Upper lobe of left lung (tissue), 6 donors: ENCODE data around the gene KANSL1. TPM values are rescaled to one million over a fixed set of nuclear protein-coding genes. Genes with fewer than 3 reads are reported as not detected.
"Not testable (repeated sequence)": the region's sequence is repeated elsewhere in the genome, so short reads cannot be mapped to it uniquely, and the experiment has no call there.

ENCODE experiments used
- ATAC-seq, 2 donors: fragments of 200-7000 bp; cut with Tn5 transposase; one replicate each; pipeline ENCODE4 v1.9.1; 2022; ENCODE audit warnings: mild to moderate bottlenecking in 2 of 2, moderate library complexity in 2 of 2; ENCODE audit not compliant: low FRiP score in 2 of 2
- DNase-seq, 2 donors: peaks; one replicate each; pipeline ENCODE4 v3.0.0-alpha.2; 2019 to 2020
- H3K27ac ChIP-seq, 4 donors: fragments of 200-600 bp; sonication (generic); one replicate each; pipeline ENCODE4 v1.5.1; 2016 to 2019
- H3K27me3 ChIP-seq, 4 donors: fragments of 200-600 bp; sonication (generic); one replicate each; pipeline ENCODE4 v1.5.1; 2017 to 2019
- H3K36me3 ChIP-seq, 4 donors: fragments of 200-600 bp; sonication (generic); one replicate each; pipeline ENCODE4 v1.5.1; 2016 to 2019
- H3K4me1 ChIP-seq, 4 donors: fragments of 200-600 bp; sonication (generic); one replicate each; pipeline ENCODE4 v1.5.1; 2018 to 2019
- H3K4me3 ChIP-seq, 4 donors: fragments of 200-600 bp; sonication (generic); one replicate each; pipeline ENCODE4 v1.5.1; 2017 to 2019; ENCODE audit warnings: mild to moderate bottlenecking in 2 of 4, moderate library complexity in 1 of 4
- H3K9me3 ChIP-seq, 4 donors: fragments of 200-600 bp; sonication (generic); one replicate each; pipeline ENCODE4 v1.5.1; 2018 to 2019
- CTCF ChIP-seq, 6 experiments: fragments of 450-650 bp in 4 of 6; fragments of 200-600 bp in 2 of 6; sonication (generic) in 2 of 6; IDR thresholded peaks; one replicate each; pipeline ENCODE4 v1.5.1; 2016 to 2019; ENCODE audit warnings: antibody characterized with exemption in 6 of 6
- EP300 ChIP-seq, 4 donors: sonication (generic); formaldehyde crosslinking; IDR thresholded peaks; one replicate each; pipeline ENCODE4 v1.5.1; 2017; ENCODE audit warnings: antibody characterized with exemption in 4 of 4, control low read depth in 2 of 4
- POLR2A ChIP-seq, 4 donors: fragments of 450-650 bp; IDR thresholded peaks; one replicate each; pipeline ENCODE4 v1.5.1; 2016 to 2017; ENCODE audit warnings: antibody characterized with exemption in 4 of 4, mild to moderate bottlenecking in 2 of 4
- POLR2AphosphoS5 ChIP-seq, 2 donors: sonication (generic); formaldehyde crosslinking; IDR thresholded peaks; one replicate each; pipeline ENCODE4 v1.5.1; 2017; ENCODE audit warnings: antibody characterized with exemption in 2 of 2
- WGBS, 2 donors: methylation state at CpG; one replicate each; pipeline ENCODE4 v1.1.5; 2017 to 2018; 5-methylcytosine and 5-hydroxymethylcytosine counted together
- total RNA-seq, 6 donors: library from RNA; depleted of rRNA in 4 of 6; stranded (reverse); fragments of >200 nt in 4 of 6; gene quantifications; one replicate each; pipeline versions ENCODE4 v1.1.0 to v1.2.1, GENCODE V29; 2016 to 2021
- donor health status: DM: no; HTN: no; CAD: no; lungs with moderate emphysema.
- donor health status: DM: no; HTN: yes; CAD: no; lungs with severe emphysema.

Gene KANSL1
- total RNA-seq, 6 donors from 2014 or later: 60.5 to 294 (median 108) TPM

GRCh38 chr17:46008591-46008990 is 184.6 kb downstream of the KANSL1 start:
- Histone ChIP-seq H3K36me3 (no peaks in the 10 kb centered on the region), H3K9me3 (no peaks in the 10 kb centered on the region), H3K4me1 (no peaks in the 10 kb centered on the region), H3K4me3 (no peak overlapping the region), H3K27me3 (no peaks in the 10 kb centered on the region), H3K27ac (no peak overlapping the region)
- ATAC-seq (no peak), DNase-seq (no peak)
- TF ChIP-seq EP300 (IDR thresholded peaks at IDR 0.05) (no peak), POLR2AphosphoS5 (IDR thresholded peaks at IDR 0.05) (no peak), CTCF (IDR thresholded peaks at IDR 0.05) (no peak)
- 90 to 91% methylated on average over 9 of the region's 9 CpGs for WGBS, 2 donors

GRCh38 chr17:46007461-46007965 is 185.7 kb downstream of the KANSL1 start:
- TF ChIP-seq EP300 (IDR thresholded peaks at IDR 0.05): no peak
- no peak for TF ChIP-seq POLR2A (IDR thresholded peaks at IDR 0.05)
- TF ChIP-seq POLR2AphosphoS5 (IDR thresholded peaks at IDR 0.05): no peak
- no peak for TF ChIP-seq CTCF (IDR thresholded peaks at IDR 0.05)
- H3K4me3 ChIP-seq: no peak overlapping the region
- WGBS, 2 donors: 88 to 89% methylated on average over 2 of the region's 2 CpGs

GRCh38 chr17:46006082-46006481 is 187.1 kb downstream of the KANSL1 start:
- not testable (repeated sequence) for H3K4me3 ChIP-seq, H3K27me3 ChIP-seq, H3K36me3 ChIP-seq, H3K4me1 ChIP-seq, H3K9me3 ChIP-seq, DNase-seq, H3K27ac ChIP-seq, ATAC-seq
- WGBS, 2 donors: 87 to 93% methylated on average over 1 of the region's 1 CpG

More at GRCh38 chr17:46007461-46007965, 185.7 kb downstream of the KANSL1 start:
- ATAC-seq: no peak
- no peaks in the 10 kb centered on the region for H3K9me3 ChIP-seq
- H3K36me3 ChIP-seq: no peaks in the 10 kb centered on the region
- DNase-seq: no peak
- H3K4me1 ChIP-seq: peaks cover 0 to 3% (median 0%) of the 10 kb centered on the region in 4 donors
- no peaks in the 10 kb centered on the region for H3K27me3 ChIP-seq
- H3K27ac ChIP-seq: no peak overlapping the region

GRCh38 chr17:46003907-46004748 is 189.1 kb downstream of the KANSL1 start:
- peak in 1 of 2 donors; percentile 56 for ATAC-seq
- no peak for TF ChIP-seq CTCF (IDR thresholded peaks at IDR 0.05)
- no peak for TF ChIP-seq EP300 (IDR thresholded peaks at IDR 0.05)
- no peak for TF ChIP-seq POLR2AphosphoS5 (IDR thresholded peaks at IDR 0.05)
- no peak for TF ChIP-seq POLR2A (IDR thresholded peaks at IDR 0.05)
- peaks cover 0 to 3% (median 0%) of the 10 kb centered on the region in 4 donors for H3K4me1 ChIP-seq
- no peaks in the 10 kb centered on the region for H3K9me3 ChIP-seq
- 32 to 56% methylated on average over 2 to 6 of the region's 6 CpGs for WGBS, 2 donors
- H3K27ac ChIP-seq: no peak overlapping the region
- H3K27me3 ChIP-seq: no peaks in the 10 kb centered on the region
- H3K4me3 ChIP-seq: no peak overlapping the region
- no peak for DNase-seq
- H3K36me3 ChIP-seq: no peaks in the 10 kb centered on the region

- no peak for DNase-seq
- H3K27me3 ChIP-seq: no peaks in the 10 kb centered on the region
- TF ChIP-seq EP300 (IDR thresholded peaks at IDR 0.05) (no peak), CTCF (IDR thresholded peaks at IDR 0.05) (no peak), POLR2AphosphoS5 (IDR thresholded peaks at IDR 0.05) (no peak), POLR2A (IDR thresholded peaks at IDR 0.05) (no peak)
- WGBS, 2 donors: 63 to 81% methylated on average over 7 of the region's 7 CpGs
- no peaks in the 10 kb centered on the region for H3K9me3 ChIP-seq
- no peak overlapping the region for H3K4me3 ChIP-seq
- peaks cover 0 to 3% (median 0%) of the 10 kb centered on the region in 4 donors for H3K4me1 ChIP-seq
- no peak overlapping the region for H3K27ac ChIP-seq
- ATAC-seq: no peak
- H3K36me3 ChIP-seq: no peaks in the 10 kb centered on the region
Measured at GRCh38 chr17:46002973-46003316, 190.3 kb downstream of the KANSL1 start.
